OCI-LY3 (cell line): ENCODE data around the gene NCAPD3.

Experiments
- H2AFZ ChIP-seq: fragments of 200-600, 300-600 bp; shearing (Covaris generic); 2 replicates; pipeline ENCODE4 v1.6.0; 2014; ENCODE audit warnings: antibody characterized with exemption, low read depth, low read length
- H3K27ac ChIP-seq: fragments of 200-600, 300-600 bp; sonication (generic); 2 replicates; pipeline ENCODE4 v1.5.1; 2014; ENCODE audit warnings: mild to moderate bottlenecking, low read length, moderate library complexity, mixed read lengths
- H3K27me3 ChIP-seq: fragments of 200-600, 300-600 bp; sonication (generic); 2 replicates; pipeline ENCODE4 v1.6.1; 2014; ENCODE audit warnings: low read depth, low read length, mixed read lengths
- H3K36me3 ChIP-seq: fragments of 200-600, 300-600 bp; sonication (generic); replicated peaks from 2 replicates; pipeline ENCODE3; 2014; ENCODE audit warnings: low read depth, low read length, mixed read lengths
- H3K4me1 ChIP-seq: fragments of 300-600, 200-600 bp; sonication (generic); 2 replicates; pipeline ENCODE4 v1.6.1; 2014; ENCODE audit warnings: low read length, mixed read lengths
- H3K4me2 ChIP-seq: fragments of 200-600, 300-600 bp; sonication (generic); 2 replicates; pipeline ENCODE4 v1.6.1; 2014; ENCODE audit warnings: low read length, mixed read lengths
- H3K4me3 ChIP-seq: fragments of 300-600, 200-600 bp; sonication (generic); 2 replicates; pipeline ENCODE4 v1.5.1; 2014; ENCODE audit warnings: antibody characterized with exemption, mild to moderate bottlenecking, low read length, moderate library complexity
- H3K79me2 ChIP-seq: fragments of 300-600, 200-600 bp; shearing (Covaris generic); 2 replicates; pipeline ENCODE4 v1.6.1; 2014; ENCODE audit warnings: mild to moderate bottlenecking, low read length, mixed read lengths
- H3K9ac ChIP-seq: fragments of 300-600, 200-600 bp; shearing (Covaris generic); 2 replicates; pipeline ENCODE4 v1.6.0; 2014; ENCODE audit warnings: mild to moderate bottlenecking, low read length, moderate library complexity
- H3K9me3 ChIP-seq: fragments of 200-600, 300-600 bp; shearing (Covaris generic); 2 replicates; pipeline ENCODE4 v1.6.1; 2014; ENCODE audit warnings: low read length, mixed read lengths; ENCODE audit not compliant: insufficient read depth
- H4K20me1 ChIP-seq: fragments of 200-600, 300-600 bp; sonication (generic); 2 replicates; pipeline ENCODE4 v1.6.1; 2016; ENCODE audit warnings: low read length, mixed read lengths; ENCODE audit not compliant: insufficient read depth
- CTCF ChIP-seq: fragments of 200-600, 300-600 bp; sonication (generic); IDR thresholded peaks from 2 replicates; pipeline ENCODE4 v1.5.1; 2014; ENCODE audit warnings: antibody characterized with exemption, low read length, low read depth
- EZH2phosphoT487 ChIP-seq: fragments of 200-600 bp; shearing (Covaris generic); IDR thresholded peaks from 2 replicates; pipeline ENCODE4 v1.6.1; 2018; ENCODE audit warnings: antibody characterized with exemption, mixed run types, low read depth

Gene NCAPD3

GRCh38 chr11:134254433-134255183, 30.8 kb upstream of the NCAPD3 start:
- H3K9ac ChIP-seq, result peak overlapping the region; percentile 84; the same call in 1 of the 2 replicates
- H3K4me2 ChIP-seq, result peak overlapping the region; percentile 87
- peaks cover 27% of the 10 kb centered on the region for H3K36me3 ChIP-seq
- no peaks in the 10 kb centered on the region for H3K27me3 ChIP-seq
- no peaks in the 10 kb centered on the region for H4K20me1 ChIP-seq
- peaks cover 14% of the 10 kb centered on the region for H3K79me2 ChIP-seq
- peak overlapping the region; percentile 91 for H3K4me3 ChIP-seq
- H3K27ac ChIP-seq, result no peak overlapping the region
- no peak overlapping the region for H2AFZ ChIP-seq
- H3K4me1 ChIP-seq, result peaks cover 10% of the 10 kb centered on the region
- TF ChIP-seq EZH2phosphoT487 (no peak), CTCF (no peak)
- H3K9me3 ChIP-seq, result no peaks in the 10 kb centered on the region

DNA sequence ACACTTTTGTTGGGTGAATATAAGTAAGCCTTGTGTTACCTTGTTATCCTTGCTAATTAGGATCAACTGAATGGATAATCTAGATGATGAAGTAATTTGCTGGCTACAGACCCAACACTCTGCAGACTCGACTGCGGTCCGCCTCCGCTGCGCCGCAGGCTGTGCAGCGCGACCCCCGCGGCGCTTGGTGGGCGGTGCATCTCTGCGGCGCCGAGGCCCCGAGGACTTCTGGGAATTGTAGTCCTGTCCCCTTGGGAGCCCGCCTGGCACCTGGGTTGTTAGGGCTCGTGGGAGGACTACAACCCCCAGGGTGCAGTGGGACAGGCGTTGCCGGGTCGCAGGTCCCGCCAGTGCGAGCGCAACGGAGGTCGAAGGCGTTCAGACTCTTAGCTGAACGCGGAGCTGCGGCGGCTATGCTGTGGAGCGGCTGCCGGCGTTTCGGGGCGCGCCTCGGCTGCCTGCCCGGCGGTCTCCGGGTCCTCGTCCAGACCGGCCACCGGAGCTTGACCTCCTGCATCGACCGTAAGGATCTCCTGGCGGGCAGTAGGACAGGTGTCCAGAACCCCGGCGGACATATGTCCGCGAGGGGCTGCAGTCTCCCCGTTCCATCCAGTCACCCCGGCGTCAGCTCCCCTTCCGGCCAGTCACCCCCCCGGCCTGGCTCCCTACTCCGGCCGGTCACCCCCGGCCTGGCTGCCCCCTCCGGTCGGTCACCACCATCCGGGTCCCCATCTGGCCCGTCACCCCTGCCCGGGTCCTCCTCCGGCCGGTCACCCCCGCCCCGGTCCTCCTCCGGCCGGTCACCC, 29.6 kb upstream of the NCAPD3 start, which contains the start of the genes ACAD8 and THYN1:
TSS of gene ACAD8 (plus strand) at position 381 of the 806 bp plus-strand sequence. CDS start at position 414, 33 bp downstream.
TSS of gene THYN1 (minus strand) at position 165 of the 806 bp plus-strand sequence. CDS start 470 bp downstream, outside the sequence.
- Histone ChIP-seq H3K27me3 (no peaks in the 10 kb centered on the region), H3K79me2 (peaks cover 14% of the 10 kb centered on the region), H3K36me3 (peaks cover 19% of the 10 kb centered on the region), H3K27ac (no peak within 1 kb of the TSS; the same call in 1 of the 2 replicates), H3K4me2 (peak within 1 kb of the TSS; percentile 92), H3K4me1 (peaks cover 10% of the 10 kb centered on the region), H3K9ac (peak within 1 kb of the TSS; percentile 84), H2AFZ (peak within 1 kb of the TSS; percentile 94), H3K4me3 (peak within 1 kb of the TSS; percentile 91), H3K9me3 (no peaks in the 10 kb centered on the region), H4K20me1 (no peaks in the 10 kb centered on the region)
- no peak for TF ChIP-seq EZH2phosphoT487
- TF ChIP-seq CTCF, result no peak

- peaks cover 25% of the 10 kb centered on the region for H3K36me3 ChIP-seq
- TF ChIP-seq EZH2phosphoT487 (no peak), CTCF (no peak)
- peak overlapping the region; percentile 91 for H3K4me3 ChIP-seq
- H2AFZ ChIP-seq, result peak overlapping the region; percentile 94
- H3K9me3 ChIP-seq, result no peaks in the 10 kb centered on the region
- H3K4me1 ChIP-seq, result peaks cover 10% of the 10 kb centered on the region
- peaks cover 14% of the 10 kb centered on the region for H3K79me2 ChIP-seq
- H3K9ac ChIP-seq, result peak overlapping the region; percentile 76
- no peaks in the 10 kb centered on the region for H3K27me3 ChIP-seq
- H3K27ac ChIP-seq, result no peak overlapping the region; the same call in 1 of the 2 replicates
- H3K4me2 ChIP-seq, result peak overlapping the region; percentile 92
- H4K20me1 ChIP-seq, result no peaks in the 10 kb centered on the region
Observed at GRCh38 chr11:134252346-134253187, 28.8 kb upstream of the NCAPD3 start.
